Central memory CD4-positive, alpha-beta T cell (primary cell): ENCODE data around the gene SEPHS1.
"Not testable (repeated sequence)": the region's sequence is repeated elsewhere in the genome, so short reads cannot be mapped to it uniquely, and the experiment has no call there.

Experiments
- DNase-seq: peaks from one replicate; pipeline ENCODE4 v3.0.0; 2022
- total RNA-seq, 3 experiments: gene quantifications; one replicate each; lab custom pipeline; 2026; lab: John Stamatoyannopoulos, UW

The SEPHS1 gene, protein sequence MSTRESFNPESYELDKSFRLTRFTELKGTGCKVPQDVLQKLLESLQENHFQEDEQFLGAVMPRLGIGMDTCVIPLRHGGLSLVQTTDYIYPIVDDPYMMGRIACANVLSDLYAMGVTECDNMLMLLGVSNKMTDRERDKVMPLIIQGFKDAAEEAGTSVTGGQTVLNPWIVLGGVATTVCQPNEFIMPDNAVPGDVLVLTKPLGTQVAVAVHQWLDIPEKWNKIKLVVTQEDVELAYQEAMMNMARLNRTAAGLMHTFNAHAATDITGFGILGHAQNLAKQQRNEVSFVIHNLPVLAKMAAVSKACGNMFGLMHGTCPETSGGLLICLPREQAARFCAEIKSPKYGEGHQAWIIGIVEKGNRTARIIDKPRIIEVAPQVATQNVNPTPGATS
- 28.0 to 60.9 (median 44.4) reads per million in 3 experiments for total RNA-seq

- DNase-seq = peak; percentile 78
Observed at GRCh38 chr10:13348216-13349017, at the start of gene SEPHS1. SEPHS1 (minus strand) TSS chr10:13348293; CDS start chr10:13344950, 3,343 bp downstream.

- no peak for DNase-seq
Observed at GRCh38 chr10:13397052-13397451, 49.0 kb upstream of the SEPHS1 start.

GRCh38 chr10:13396369-13396768 is 48.3 kb upstream of the SEPHS1 start:
- no peak for DNase-seq

DNA sequence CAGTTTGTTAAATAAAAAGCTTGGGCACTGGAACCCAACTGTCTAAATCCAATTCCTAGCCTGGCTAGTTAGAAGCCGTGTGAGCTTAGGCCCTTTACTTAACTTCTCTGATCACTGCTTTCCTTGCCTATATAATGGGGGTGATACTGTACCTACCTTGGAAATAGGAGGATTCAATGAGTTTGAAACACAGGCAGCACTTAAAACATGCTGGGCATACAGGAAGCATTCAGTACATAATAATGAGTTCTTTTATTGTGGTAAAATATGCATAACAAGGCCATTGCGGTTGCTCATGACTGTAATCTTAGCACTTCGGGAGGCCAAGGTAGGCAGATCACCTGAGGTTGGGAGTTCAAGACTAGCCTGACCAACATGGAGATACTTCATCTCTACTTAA is 47.4 kb upstream of the SEPHS1 start:
- DNase-seq = no peak

- no peak for DNase-seq
Observed at GRCh38 chr10:13393640-13394039, 45.5 kb upstream of the SEPHS1 start.

DNA sequence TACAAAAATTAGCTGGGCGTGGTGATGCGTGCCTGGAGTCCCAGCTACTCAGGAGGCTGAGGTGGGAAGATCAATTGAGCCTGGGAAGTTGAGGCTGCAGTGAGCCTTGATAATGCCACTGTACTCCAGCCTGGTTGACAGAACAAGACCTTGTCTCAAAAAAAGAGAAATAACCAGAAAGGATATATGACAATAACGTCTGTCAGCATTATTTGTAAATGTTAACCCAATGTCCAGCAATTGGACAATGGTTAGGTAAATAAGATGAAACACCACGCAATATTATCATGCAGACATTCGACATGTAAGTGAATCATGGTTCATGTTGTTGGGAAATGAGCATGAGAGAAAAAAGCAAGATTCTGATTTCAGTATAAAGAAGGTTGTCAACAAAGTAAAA is 44.6 kb upstream of the SEPHS1 start:
- DNase-seq = no peak

GRCh38 chr10:13390604-13391522 is 42.8 kb upstream of the SEPHS1 start:
- no peak for DNase-seq

DNA sequence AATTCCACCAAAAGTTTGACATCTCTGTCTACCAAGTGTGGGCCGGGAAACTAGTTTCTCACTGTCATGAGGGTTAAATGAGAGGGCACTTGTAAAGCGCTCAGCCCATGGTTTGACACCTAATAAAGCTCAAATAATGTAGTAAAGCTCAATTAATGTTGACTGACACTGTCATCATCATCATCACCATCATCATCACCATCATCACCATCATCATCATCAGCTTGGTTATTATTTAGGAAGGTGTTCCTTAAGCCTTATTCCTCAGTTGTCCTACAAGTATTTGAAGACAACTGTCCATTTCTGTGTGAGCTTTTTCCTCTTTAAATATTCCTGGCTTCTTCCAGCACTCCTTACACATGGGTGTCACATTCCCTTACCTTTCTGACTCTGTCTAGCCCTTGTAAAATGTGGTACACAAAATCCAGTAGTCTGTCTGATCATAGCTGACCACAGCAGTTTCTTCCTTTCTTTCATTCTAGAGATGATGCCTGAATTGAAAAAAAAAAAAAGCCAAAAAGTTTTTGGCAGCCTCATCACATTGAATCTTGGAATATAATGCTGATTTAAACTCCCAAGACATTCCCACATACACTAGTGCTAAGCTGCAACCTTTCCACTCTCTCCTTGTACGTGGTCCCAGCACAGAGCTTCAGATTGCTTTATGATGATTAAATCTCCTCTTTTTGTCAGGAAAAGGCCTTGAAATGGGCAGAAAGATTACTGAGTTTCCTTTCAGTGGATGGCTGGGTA is 40.6 kb upstream of the SEPHS1 start:
- DNase-seq = no peak

- DNase-seq = no peak
Observed at GRCh38 chr10:13386021-13386420, 37.9 kb upstream of the SEPHS1 start.

GRCh38 chr10:13383399-13383761 is 35.3 kb upstream of the SEPHS1 start:
- DNase-seq = no peak

DNA sequence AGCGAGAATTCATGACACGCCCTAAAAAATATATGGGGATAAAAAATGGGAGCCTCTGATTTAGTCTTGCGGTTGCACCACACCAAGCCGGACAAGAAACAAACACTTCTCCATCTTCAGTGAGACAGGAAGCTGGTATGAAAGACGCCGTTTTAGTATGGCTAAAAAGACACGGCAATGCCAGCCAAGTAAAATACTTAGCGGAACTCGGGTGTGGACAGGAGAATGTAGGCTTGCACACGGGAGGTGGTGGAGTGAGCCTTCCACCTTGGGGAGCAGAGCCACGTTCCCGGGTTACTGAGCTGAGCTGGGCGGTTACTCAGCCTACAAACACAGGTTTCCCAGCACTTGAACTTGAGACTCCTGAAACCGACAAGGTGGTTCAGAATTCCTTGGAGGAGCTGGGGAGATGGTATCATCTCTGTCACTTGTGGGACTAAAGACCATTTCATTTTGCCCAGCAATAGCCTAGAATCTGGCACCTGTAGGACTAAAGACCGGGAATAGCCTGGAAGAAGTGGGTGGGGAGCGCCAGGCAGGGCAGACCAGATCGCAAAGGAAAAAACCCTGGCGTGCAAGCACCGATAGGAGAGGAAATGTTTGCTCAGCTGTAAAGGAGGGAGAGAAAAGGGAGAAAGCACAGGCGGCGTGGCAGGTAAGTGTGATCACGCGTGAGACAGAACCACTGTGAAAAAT is 34.8 kb upstream of the SEPHS1 start:
- no peak for DNase-seq

DNA sequence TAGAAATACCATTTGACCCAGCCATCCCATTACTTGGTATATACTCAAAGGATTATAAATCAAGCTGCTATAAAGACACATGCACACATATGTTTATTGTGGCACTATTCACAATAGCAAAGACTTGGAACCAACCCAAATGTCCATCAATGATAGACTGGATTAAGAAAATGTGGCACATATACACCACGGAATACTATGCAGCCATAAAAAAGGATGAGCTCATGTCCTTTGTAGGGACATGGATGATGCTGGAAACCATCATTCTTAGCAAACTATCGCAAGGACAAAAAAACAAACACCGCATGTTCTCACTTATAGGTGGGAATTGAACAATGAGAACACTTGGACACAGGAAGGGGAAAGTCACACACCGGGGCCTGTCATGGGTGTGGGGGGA is 31.0 kb upstream of the SEPHS1 start:
- DNase-seq = not testable (repeated sequence)

- DNase-seq = no peak
Observed at GRCh38 chr10:13376746-13377145, 28.7 kb upstream of the SEPHS1 start.

DNA sequence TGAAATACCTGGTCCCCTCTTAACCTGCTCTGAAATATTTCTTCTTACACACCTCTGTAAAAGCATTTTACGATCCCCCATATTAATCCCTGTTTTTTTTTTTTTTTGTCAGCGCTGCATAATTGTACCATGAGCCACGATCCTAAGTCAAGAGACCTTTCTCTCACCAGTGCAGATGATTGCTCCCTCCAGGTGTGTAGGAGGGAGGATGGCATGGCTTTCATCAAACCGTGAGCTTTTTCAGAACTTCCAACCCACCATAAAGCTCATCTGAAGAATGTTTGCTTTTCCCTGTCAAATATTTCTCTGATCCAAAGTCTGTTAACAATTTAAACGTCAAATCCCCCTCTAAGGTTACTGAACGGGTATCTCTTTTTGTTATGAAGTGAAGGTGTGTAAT is 28.2 kb upstream of the SEPHS1 start:
- DNase-seq = no peak

- DNase-seq = no peak
Observed at GRCh38 chr10:13375791-13376190, 27.7 kb upstream of the SEPHS1 start.

GRCh38 chr10:13373644-13374043 is 25.6 kb upstream of the SEPHS1 start:
- no peak for DNase-seq

GRCh38 chr10:13372524-13372923 is 24.4 kb upstream of the SEPHS1 start:
- no peak for DNase-seq

DNA sequence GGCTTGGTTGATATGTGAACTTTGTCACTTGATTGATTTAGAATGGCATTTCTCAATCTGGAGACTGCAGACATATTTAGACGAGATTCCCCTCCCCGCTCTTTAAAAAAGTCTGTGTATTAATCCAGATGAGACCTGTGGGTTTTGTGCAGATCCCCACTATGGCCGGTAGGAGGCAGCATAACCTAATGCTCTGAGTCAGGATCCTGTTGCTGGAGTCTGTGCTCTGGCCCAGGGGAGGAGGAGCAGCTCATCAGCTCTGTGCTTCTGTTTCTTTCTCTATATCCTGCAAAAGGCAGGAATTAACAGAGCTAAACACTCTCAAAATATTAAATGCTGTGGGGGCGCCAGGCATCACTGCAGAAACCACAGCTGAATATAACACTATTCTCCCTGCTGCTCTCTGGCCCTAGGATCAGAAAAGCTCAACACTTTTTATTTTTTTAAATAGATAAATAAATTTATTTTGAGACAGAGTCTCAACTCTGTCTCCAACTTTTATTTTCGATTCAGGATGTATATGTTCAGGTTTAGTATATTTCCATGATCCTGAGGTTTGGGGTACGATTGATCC is 23.9 kb upstream of the SEPHS1 start:
- DNase-seq = peak; percentile 67

DNA sequence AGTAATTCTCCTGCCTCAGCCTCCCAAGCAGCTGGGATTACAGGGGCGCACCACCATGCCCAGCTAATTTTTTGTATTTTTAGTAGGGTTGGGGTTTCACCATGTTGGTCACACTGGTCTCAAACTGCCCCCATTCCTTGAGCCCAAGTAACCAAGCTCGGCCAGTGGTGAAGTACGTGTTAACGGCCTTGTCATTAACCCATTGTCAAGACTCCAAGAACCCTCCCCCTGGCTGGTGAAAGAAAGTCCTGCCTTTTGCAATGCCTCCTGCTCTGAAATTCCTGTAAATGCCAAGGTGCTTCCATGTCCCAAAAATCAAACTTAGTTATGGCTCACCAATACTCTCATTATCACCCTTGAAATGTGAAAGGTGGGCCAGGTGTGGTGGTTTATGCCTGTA is 18.8 kb upstream of the SEPHS1 start:
- DNase-seq = no peak

GRCh38 chr10:13365831-13366230 is 17.7 kb upstream of the SEPHS1 start:
- DNase-seq = no peak

GRCh38 chr10:13365243-13365642 is 17.1 kb upstream of the SEPHS1 start:
- no peak for DNase-seq
